B cell (primary cell): ENCODE results near the gene OSBP2. TPM values are rescaled to one million over a fixed set of nuclear protein-coding genes. Genes with fewer than 3 reads are reported as not detected.

Experiments
- ATAC-seq: fragments of 200-7000 bp; cut with Tn5 transposase; one replicate; pipeline ENCODE4 v1.10.0; 2021; ENCODE audit warnings: low read depth, mild to moderate bottlenecking, moderate number of reproducible peaks, moderate library complexity
- CTCF ChIA-PET: fragments of 350-600 bp; sonication (Branson Sonifier 250); formaldehyde crosslinking; loops from one replicate; lab custom pipeline; 2021; ENCODE audit warnings: antibody characterized with exemption, inconsistent platforms; lab: Charles Lee
- POLR2A ChIA-PET: fragments of 350-600 bp; sonication (Branson Sonifier 250); formaldehyde crosslinking; loops from one replicate; lab custom pipeline; 2021; ENCODE audit warnings: antibody characterized with exemption; lab: Charles Lee
- DNase-seq: peaks from one replicate; pipeline ENCODE4 v3.0.0; 2013
- H2AFZ ChIP-seq: 2 replicates; pipeline ENCODE4 v1.6.1; 2012; ENCODE audit warnings: mild to moderate bottlenecking, low read depth, low read length; ENCODE audit not compliant: insufficient read depth, poor library complexity, severe bottlenecking
- H3K27ac ChIP-seq, 2 donors: 1 replicate in 1 of 2; 2 replicates in 1 of 2; pipeline ENCODE4 v1.5.1; 2012 to 2013; ENCODE audit warnings: low read length in 2 of 2, mild to moderate bottlenecking in 2 of 2, moderate library complexity in 1 of 2
- H3K27me3 ChIP-seq, 4 experiments: fragments of 200-600 bp in 1 of 4; sonication (generic) in 1 of 4; replicated peaks in 1 of 4; 1 replicate in 2 of 4; 2 replicates in 2 of 4; pipeline versions ENCODE4 v1.6.1 to v1.7.0; 2013 to 2016; ENCODE audit warnings: low read length in 3 of 4, mild to moderate bottlenecking in 2 of 4, mixed read lengths in 1 of 4, moderate library complexity in 1 of 4; ENCODE audit not compliant: insufficient read depth in 4 of 4, control insufficient read depth in 3 of 4; ENCODE audit errors: control extremely low read depth in 1 of 4
- H3K36me3 ChIP-seq, 2 experiments: replicated peaks in 1 of 2; 1 replicate in 1 of 2; 2 replicates in 1 of 2; pipeline versions ENCODE4 v1.6.1 to v1.7.1; 2013; ENCODE audit warnings: low read length in 1 of 2; ENCODE audit not compliant: insufficient read depth in 2 of 2, control insufficient read depth in 1 of 2; ENCODE audit errors: control extremely low read depth in 1 of 2, extremely low read depth in 1 of 2
- H3K4me1 ChIP-seq, 2 donors: fragments of 200-600 bp in 1 of 2; sonication (generic) in 1 of 2; 1 replicate in 1 of 2; 2 replicates in 1 of 2; pipeline versions ENCODE4 v1.5.1 to v1.6.1; 2013 to 2017; ENCODE audit warnings: low read length in 2 of 2; ENCODE audit not compliant: control insufficient read depth in 2 of 2, insufficient read depth in 2 of 2
- H3K4me2 ChIP-seq: replicated peaks from 2 replicates; pipeline ENCODE3; 2012; ENCODE audit warnings: mild to moderate bottlenecking, low read depth, low read length; ENCODE audit not compliant: poor library complexity, severe bottlenecking
- H3K4me3 ChIP-seq, 5 experiments: fragments of 200-600 bp in 1 of 5; sonication (generic) in 1 of 5; 1 replicate in 3 of 5; 2 replicates in 2 of 5; pipeline versions ENCODE4 v1.5.1 to v1.7.0; 2011 to 2016; ENCODE audit warnings: low read length in 4 of 5, mild to moderate bottlenecking in 4 of 5, low read depth in 2 of 5, control low read depth in 1 of 5, moderate library complexity in 1 of 5; ENCODE audit not compliant: insufficient read depth in 1 of 5; ENCODE audit errors: control extremely low read depth in 1 of 5, extremely low read depth in 1 of 5
- H3K79me2 ChIP-seq: fragments of 200-600 bp; sonication (generic); one replicate; pipeline ENCODE4 v1.6.0; 2016; ENCODE audit warnings: low read length; ENCODE audit not compliant: control insufficient read depth, insufficient read depth
- H3K9ac ChIP-seq: fragments of 200-600 bp; sonication (generic); 2 replicates; pipeline ENCODE4 v1.6.1; 2017; ENCODE audit warnings: mild to moderate bottlenecking, low read length, moderate library complexity
- H3K9me3 ChIP-seq, 3 donors: one replicate each; pipeline versions ENCODE4 v1.6.1 to v1.7.1; 2013; ENCODE audit warnings: low read length in 2 of 3; ENCODE audit not compliant: control insufficient read depth in 2 of 3, insufficient read depth in 1 of 3; ENCODE audit errors: control extremely low read depth in 1 of 3
- H4K20me1 ChIP-seq: 2 replicates; pipeline ENCODE4 v1.6.0; 2012; ENCODE audit warnings: mild to moderate bottlenecking, low read length; ENCODE audit not compliant: insufficient read depth, control insufficient read depth, poor library complexity, severe bottlenecking
- H3K27ac Mint-ChIP-seq: one replicate; pipeline ENCODE4 v1.8.0; 2021; ENCODE audit warnings: mixed read lengths
- H3K27me3 Mint-ChIP-seq: one replicate; pipeline ENCODE4 v1.8.0; 2021; ENCODE audit warnings: mixed read lengths
- H3K4me1 Mint-ChIP-seq: one replicate; pipeline ENCODE4 v1.8.0; 2021; ENCODE audit warnings: mixed read lengths
- H3K4me3 Mint-ChIP-seq: one replicate; pipeline ENCODE4 v1.8.0; 2021; ENCODE audit warnings: mixed read lengths
- H3K9me3 Mint-ChIP-seq: one replicate; pipeline ENCODE4 v1.8.0; 2022; ENCODE audit warnings: mixed read lengths; ENCODE audit not compliant: insufficient read depth
- CTCF ChIP-seq: fragments of 200-600 bp; IDR thresholded peaks from one replicate; pipeline ENCODE4 v1.8.0; 2022; ENCODE audit warnings: antibody characterized with exemption, mild to moderate bottlenecking
- EZH2 ChIP-seq: IDR thresholded peaks from 2 replicates; pipeline ENCODE4 v1.6.1; 2012; ENCODE audit warnings: borderline replicate concordance, low read depth, mild to moderate bottlenecking, moderate library complexity, low read length; ENCODE audit not compliant: insufficient read depth, poor library complexity, severe bottlenecking
- WGBS: methylation state at CpG from one replicate; pipeline ENCODE4 v1.1.5; 2013; ENCODE audit warnings: missing lambda C conversion rate; ENCODE audit not compliant: insufficient coverage; 5-methylcytosine and 5-hydroxymethylcytosine counted together
- intact Hi-C: fragments of 100-400 bp; cut with micrococcal nuclease; formaldehyde crosslinking; loops from one replicate; pipeline ENCODE4 v1.10.0; 2022
- polyA plus RNA-seq: library from polyadenylated mRNA; depleted of rRNA; stranded (reverse); fragments of >200 nt; gene quantifications from 2 replicates; pipeline ENCODE4 v1.2.3, GENCODE V29; 2012
- total RNA-seq, 2 donors: library from RNA; stranded (reverse); fragments of 120-200 nt in 1 of 2; gene quantifications; 1 replicate in 1 of 2; 2 replicates in 1 of 2; pipeline versions ENCODE4 v1.2.3 to v1.2.4, GENCODE V29; 2013 to 2022

Gene OSBP2
- total and polyA plus RNA-seq, 2 donors (not counting 1 experiment from before 2014, with no cell fraction given), result 0.10 to 1.0 TPM

- H3K9me3 ChIP-seq, result peaks cover 0 to 4% (median 0%) of the 10 kb centered on the region in 3 donors
- no peaks in the 10 kb centered on the region for H3K36me3 ChIP-seq
- Mint-ChIP-seq H3K4me1 (no peaks in the 10 kb centered on the region), H3K4me3 (no peak overlapping the region), H3K27me3 (peaks cover 11% of the 10 kb centered on the region), H3K9me3 (no peaks in the 10 kb centered on the region), H3K27ac (no peak overlapping the region)
- no CpG with 5 or more reads among the region's 2 CpGs for WGBS
- H3K9ac ChIP-seq, result no peak overlapping the region
- H3K4me1 ChIP-seq, result no peaks in the 10 kb centered on the region
- CTCF ChIA-PET, result no interaction called here
- no peak overlapping the region for H3K27ac ChIP-seq
- no peak for TF ChIP-seq EZH2
- TF ChIP-seq CTCF, result no peak
- intact Hi-C loops, result no loop called here
- no peaks in the 10 kb centered on the region for H3K79me2 ChIP-seq
- ATAC-seq (no peak), DNase-seq (no peak)
- no peaks in the 10 kb centered on the region for H3K27me3 ChIP-seq
- POLR2A ChIA-PET, result no interaction called here
- H3K4me2 ChIP-seq, result no peak overlapping the region
- H4K20me1 ChIP-seq, result no peaks in the 10 kb centered on the region
- H3K4me3 ChIP-seq, result no peak overlapping the region
- no peak overlapping the region for H2AFZ ChIP-seq
Observed at GRCh38 chr22:30728826-30729225, 34.2 kb downstream of the OSBP2 start.

- H3K4me1 ChIP-seq, result no peaks in the 10 kb centered on the region
- WGBS, result 93% methylated on average over 2 of the region's 6 CpGs
- ATAC-seq (no peak), DNase-seq (no peak)
- H3K4me2 ChIP-seq, result no peak overlapping the region
- H3K36me3 ChIP-seq, result no peaks in the 10 kb centered on the region
- H3K4me3 Mint-ChIP-seq, result no peak overlapping the region
- ChIA-PET CTCF (no interaction called here), POLR2A (no interaction called here)
- H3K79me2 ChIP-seq, result no peaks in the 10 kb centered on the region
- intact Hi-C loops, result no loop called here
- no peak overlapping the region for H3K9ac ChIP-seq
- H3K4me3 ChIP-seq, result no peak overlapping the region
- no peak overlapping the region for H3K27ac ChIP-seq
- H3K27me3 Mint-ChIP-seq, result peaks cover 7% of the 10 kb centered on the region
- H3K4me1 Mint-ChIP-seq, result no peaks in the 10 kb centered on the region
- H3K27ac Mint-ChIP-seq, result no peak overlapping the region
- peaks cover 0 to 14% (median 0%) of the 10 kb centered on the region in 3 donors for H3K9me3 ChIP-seq
- no peaks in the 10 kb centered on the region for H3K9me3 Mint-ChIP-seq
- H3K27me3 ChIP-seq, result no peaks in the 10 kb centered on the region
- H2AFZ ChIP-seq, result no peak overlapping the region
- no peaks in the 10 kb centered on the region for H4K20me1 ChIP-seq
- TF ChIP-seq CTCF (no peak), EZH2 (no peak)
Observed at GRCh38 chr22:30731658-30732057, 37.0 kb downstream of the OSBP2 start.
